Measurements from ENCODE around the gene TLE4. TPM values are rescaled to one million over a fixed set of nuclear protein-coding genes. Genes with fewer than 3 reads are reported as not detected.

The TLE4 gene
- total RNA-seq, 1 donor from 2014 or later = 77.7 TPM

DNA sequence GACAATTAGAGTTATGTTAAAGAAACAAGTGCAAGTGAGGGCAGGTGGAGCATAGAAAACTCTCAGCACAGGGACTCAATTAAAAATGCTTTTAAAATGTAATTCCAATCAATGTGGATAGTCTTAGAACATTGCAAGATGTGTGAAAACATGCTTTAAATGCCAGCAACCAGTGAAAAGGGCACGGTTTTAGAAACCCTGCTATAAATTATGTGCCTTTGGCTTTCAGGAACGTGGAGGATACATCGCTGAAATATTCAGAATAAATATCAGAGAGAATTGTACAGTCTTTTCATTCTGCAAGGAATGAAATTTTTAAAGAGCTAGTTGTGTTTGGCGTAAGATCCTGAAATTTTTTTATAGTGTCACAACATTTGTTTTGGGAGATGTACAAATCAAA is 101.1 kb downstream of the TLE4 start:
- no peak for TF ChIP-seq CTCF (conservative IDR thresholded peaks at IDR 0.05)
- H3K36me3 Mint-ChIP-seq = peaks cover 48% of the 10 kb centered on the region
- H3K27me3 Mint-ChIP-seq = no peaks in the 10 kb centered on the region
- peak overlapping the region; percentile 90 for H3K27ac Mint-ChIP-seq
- DNase-seq (ENCODE audit: extremely low spot score, unreplicated experiment) = no peak
- peaks cover 11% of the 10 kb centered on the region for H3K9me3 Mint-ChIP-seq
- H3K4me3 Mint-ChIP-seq = no peak overlapping the region
- peaks cover 34% of the 10 kb centered on the region for H3K4me1 Mint-ChIP-seq (ENCODE audit: unreplicated experiment)

DNA sequence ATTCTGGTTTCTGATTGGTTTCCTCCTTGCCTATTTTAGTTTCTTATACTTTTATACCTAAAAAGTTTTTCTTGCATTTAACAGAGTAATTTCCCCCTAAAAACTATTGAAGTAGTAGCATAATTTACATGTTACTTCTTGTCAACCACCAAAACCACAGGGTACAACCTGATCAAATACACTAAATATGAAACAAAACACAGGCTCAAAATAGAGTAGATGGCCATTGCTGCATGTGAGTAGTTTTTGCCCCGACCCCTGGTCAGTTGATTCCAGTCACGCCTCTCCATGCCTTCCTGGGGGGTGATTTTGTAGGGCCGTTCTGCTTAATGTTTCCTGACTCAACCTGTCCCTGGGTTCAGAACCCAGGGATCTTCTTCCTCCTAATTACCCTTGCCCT is 101.8 kb downstream of the TLE4 start:
- peaks cover 43% of the 10 kb centered on the region for H3K36me3 Mint-ChIP-seq

DNA sequence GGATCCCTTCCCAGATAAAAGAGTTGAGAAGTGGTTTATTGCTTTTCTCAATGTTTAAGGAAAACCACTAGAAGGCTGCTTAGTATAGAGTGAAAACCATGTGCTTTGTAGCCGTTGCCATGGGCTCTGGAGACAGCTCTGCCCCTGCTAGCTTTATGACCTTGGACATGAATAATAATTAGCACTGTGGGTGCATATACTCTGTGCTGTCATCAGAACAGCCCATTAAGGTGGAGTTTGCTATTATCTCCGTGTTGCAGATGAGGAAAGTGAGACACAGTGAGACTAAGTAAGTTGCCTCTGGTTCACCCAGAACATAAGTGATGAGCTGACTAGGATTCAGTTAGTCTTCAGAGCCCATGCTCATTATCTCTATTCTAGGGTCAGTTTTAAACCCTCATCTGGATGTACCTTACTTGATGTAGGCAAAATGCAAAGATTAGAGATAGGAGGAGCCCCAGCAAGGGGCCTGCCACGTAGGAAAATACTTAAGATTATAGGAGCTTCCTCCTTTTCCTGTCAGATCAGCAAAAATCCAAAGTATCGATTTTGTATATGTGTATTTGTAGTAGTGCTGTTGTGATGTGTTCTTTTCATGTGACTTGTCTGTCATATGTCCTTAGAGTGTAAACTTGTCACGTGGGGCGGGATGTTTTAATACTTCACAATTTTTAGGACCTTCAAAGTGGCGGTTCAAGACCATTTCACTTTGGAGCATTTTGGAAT is 102.5 kb downstream of the TLE4 start:
- H3K9me3 Mint-ChIP-seq = peaks cover 11% of the 10 kb centered on the region
- no peak for DNase-seq (ENCODE audit: extremely low spot score, unreplicated experiment)
- no peak overlapping the region for H3K4me3 Mint-ChIP-seq
- peaks cover 39% of the 10 kb centered on the region for H3K36me3 Mint-ChIP-seq
- no peak overlapping the region for H3K27ac Mint-ChIP-seq
- no peak for TF ChIP-seq CTCF (conservative IDR thresholded peaks at IDR 0.05)
- peaks cover 24% of the 10 kb centered on the region for H3K4me1 Mint-ChIP-seq (ENCODE audit: unreplicated experiment)
- H3K27me3 Mint-ChIP-seq = no peaks in the 10 kb centered on the region

More for the DNA sequence above, 101.8 kb downstream of the TLE4 start:
- Mint-ChIP-seq H3K4me1 (ENCODE audit: unreplicated experiment) (peaks cover 28% of the 10 kb centered on the region), H3K27ac (no peak overlapping the region), H3K9me3 (peaks cover 11% of the 10 kb centered on the region), H3K27me3 (no peaks in the 10 kb centered on the region), H3K4me3 (no peak overlapping the region)
- no peak for DNase-seq (ENCODE audit: extremely low spot score, unreplicated experiment)
- TF ChIP-seq CTCF (conservative IDR thresholded peaks at IDR 0.05) = no peak

- H3K36me3 Mint-ChIP-seq = peaks cover 27% of the 10 kb centered on the region
- peak overlapping the region; percentile 92 for H3K27ac Mint-ChIP-seq
- H3K9me3 Mint-ChIP-seq = peaks cover 5% of the 10 kb centered on the region
- peaks cover 42% of the 10 kb centered on the region for H3K4me1 Mint-ChIP-seq (ENCODE audit: unreplicated experiment)
- no peak for DNase-seq (ENCODE audit: extremely low spot score, unreplicated experiment)
- TF ChIP-seq CTCF (conservative IDR thresholded peaks at IDR 0.05) = no peak
- H3K27me3 Mint-ChIP-seq = no peaks in the 10 kb centered on the region
- H3K4me3 Mint-ChIP-seq = peak overlapping the region; percentile 52
Observed at GRCh38 chr9:79681576-79681975, 109.8 kb downstream of the TLE4 start.

DNA sequence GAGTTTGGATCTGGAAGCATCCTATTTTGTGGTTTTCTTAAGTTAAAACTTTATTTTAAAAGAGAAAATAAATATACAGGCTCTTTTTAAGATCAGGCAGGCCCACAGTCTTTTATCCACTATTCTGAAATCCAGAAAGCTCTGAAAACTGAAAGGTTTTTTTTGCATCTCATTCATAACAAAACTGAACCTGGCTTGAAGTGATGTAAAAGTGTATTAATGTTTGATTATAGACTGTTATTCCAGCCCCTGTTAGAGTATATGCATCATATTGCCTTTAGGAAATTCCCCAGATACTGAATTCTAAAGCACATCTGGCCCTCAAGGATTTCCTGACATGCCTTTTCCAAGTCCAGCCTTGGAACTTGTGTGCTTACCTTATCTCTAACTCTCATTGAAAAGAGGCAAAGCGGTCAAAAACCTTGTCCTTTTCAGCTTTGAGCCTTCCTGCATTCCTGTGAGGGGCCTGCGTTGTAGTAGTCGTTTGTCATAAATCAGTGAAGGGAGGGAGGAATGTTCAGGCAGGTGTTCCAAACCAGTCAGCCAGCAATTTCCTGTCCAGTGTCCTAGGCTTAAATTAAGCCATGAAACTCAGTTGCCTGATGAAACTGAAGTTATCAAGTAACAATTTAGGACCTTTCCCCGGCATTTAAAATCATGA is 110.4 kb downstream of the TLE4 start:
- DNase-seq (ENCODE audit: extremely low spot score, unreplicated experiment) = no peak
- H3K9me3 Mint-ChIP-seq = peaks cover 8% of the 10 kb centered on the region
- H3K27me3 Mint-ChIP-seq = no peaks in the 10 kb centered on the region
- H3K36me3 Mint-ChIP-seq = peaks cover 28% of the 10 kb centered on the region
- H3K4me1 Mint-ChIP-seq (ENCODE audit: unreplicated experiment) = peaks cover 45% of the 10 kb centered on the region
- peak overlapping the region; percentile 67 for H3K4me3 Mint-ChIP-seq
- H3K27ac Mint-ChIP-seq = peak overlapping the region; percentile 92
- TF ChIP-seq CTCF (conservative IDR thresholded peaks at IDR 0.05) = no peak
